ENCODE data around the gene AP4E1. TPM values are rescaled to one million over a fixed set of nuclear protein-coding genes. Genes with fewer than 3 reads are reported as not detected.

The AP4E1 gene
- total RNA-seq, 1 experiment from 2014 or later = 10.1 TPM

GRCh38 chr15:50971115-50971514, 62.6 kb downstream of the AP4E1 start (continued):
- TF ChIP-seq ZBTB33 (IDR thresholded peaks at IDR 0.05; ENCODE audit: extremely low read depth, insufficient replicate concordance, low read length) = no peak

GRCh38 chr15:50971542-50971941, 63.1 kb downstream of the AP4E1 start:
- POLR2A ChIA-PET = no interaction called here
- Histone ChIP-seq H3K27me3 (ENCODE audit: insufficient read depth, low read length) (no peaks in the 10 kb centered on the region), H3K27ac (ENCODE audit: low read depth, low read length) (no peak overlapping the region), H3K9me3 (ENCODE audit: control insufficient read depth in 1 of 2, insufficient read depth in 1 of 2, low read depth in 1 of 2, low read length in 2 of 2) (0 out of 4 replicates have a peak, but pooled peaks cover 0 to 6% of the 10 kb centered on the region in 2 experiments), H3K79me2 (ENCODE audit: insufficient read depth, low read length) (no peaks in the 10 kb centered on the region), H3K9me2 (ENCODE audit: insufficient read depth) (no peaks in the 10 kb centered on the region), H2AFZ (ENCODE audit: low read depth, low read length, poor library complexity, severe bottlenecking) (no peak overlapping the region), H3K4me1 (ENCODE audit: control insufficient read depth in 1 of 2, insufficient read depth in 2 of 2, low read length in 2 of 2) (no peaks in the 10 kb centered on the region), H3K9ac (ENCODE audit: low read length) (no peak overlapping the region), H3K4me2 (ENCODE audit: low read length) (no peak overlapping the region), H3K36me3 (ENCODE audit: control insufficient read depth in 1 of 2, insufficient read depth in 2 of 2, low read length in 2 of 2) (0 out of 4 replicates have a peak, but pooled peaks cover 0 to 11% of the 10 kb centered on the region in 2 experiments), H3K4me3 (replicated peaks in 1 of 2; ENCODE audit: low read depth in 1 of 2, low read length in 2 of 2) (no peak overlapping the region), H4K20me1 (ENCODE audit: insufficient read depth) (no peaks in the 10 kb centered on the region)
- no peak for TF ChIP-seq POLR2A (IDR thresholded peaks at IDR 0.05; ENCODE audit: borderline replicate concordance, extremely low read depth, insufficient read depth, insufficient read length)
- no peak for TF ChIP-seq CEBPB (IDR thresholded peaks at IDR 0.05; ENCODE audit: low read depth)
- no peak for TF ChIP-seq ATF3 (IDR thresholded peaks at IDR 0.05)
- TF ChIP-seq CTCF (IDR thresholded peaks at IDR 0.05 in 2 of 3, conservative IDR thresholded peaks at IDR 0.05 in 1 of 3; ENCODE audit: borderline replicate concordance in 1 of 3, insufficient read depth in 1 of 3, low read depth in 2 of 3, low read length in 2 of 3) = no peak
- TF ChIP-seq EGR1 (IDR thresholded peaks at IDR 0.05; ENCODE audit: low read depth) = no peak
- TF ChIP-seq ELF1 (IDR thresholded peaks at IDR 0.05; ENCODE audit: borderline replicate concordance, low read depth) = no peak
- no peak for TF ChIP-seq ZNF274 (IDR thresholded peaks at IDR 0.05; ENCODE audit: low read depth, low read length)
- no peak for TF ChIP-seq FOSL1 (IDR thresholded peaks at IDR 0.05; ENCODE audit: low read depth)
- TF ChIP-seq EZH2phosphoT487 (IDR thresholded peaks at IDR 0.05; ENCODE audit: borderline replicate concordance) = no peak
- TF ChIP-seq POLR2AphosphoS5 (IDR thresholded peaks at IDR 0.05; ENCODE audit: low read depth, low read length) = no peak
- TF ChIP-seq SRF (IDR thresholded peaks at IDR 0.05; ENCODE audit: low read depth) = no peak
- TF ChIP-seq REST (IDR thresholded peaks at IDR 0.05; ENCODE audit: low read depth) = no peak
- TF ChIP-seq SIN3A (IDR thresholded peaks at IDR 0.05; ENCODE audit: low read depth) = no peak
- TF ChIP-seq, protein P1, sequence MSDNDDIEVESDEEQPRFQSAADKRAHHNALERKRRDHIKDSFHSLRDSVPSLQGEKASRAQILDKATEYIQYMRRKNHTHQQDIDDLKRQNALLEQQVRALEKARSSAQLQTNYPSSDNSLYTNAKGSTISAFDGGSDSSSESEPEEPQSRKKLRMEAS (IDR thresholded peaks at IDR 0.05) = no peak
- no peak for TF ChIP-seq ZFX (IDR thresholded peaks at IDR 0.05)
- CTCF ChIA-PET = no interaction called here
- RAD21 ChIA-PET (ENCODE audit: low non-redundant PET in 1 of 2, low total read pairs in 2 of 2, uncharacterized antibody in 2 of 2, unreplicated experiment in 2 of 2) = no interaction called here
- DNase-seq (ENCODE audit: low read depth, low spot score) (no peak), ATAC-seq (no peak)
- intact Hi-C loops (cut with micrococcal nuclease) = no loop called here
- no TSS peak for BruUV-seq (replicated peaks)
